Left renal cortex interstitium (tissue), 4 donors: Measurements from ENCODE around the gene TBC1D3E. TPM values are rescaled to one million over a fixed set of nuclear protein-coding genes. Genes with fewer than 3 reads are reported as not detected.
"Not testable (repeated sequence)": the region's sequence is repeated elsewhere in the genome, so short reads cannot be mapped to it uniquely, and the experiment has no call there.

Source experiments
- DNase-seq, 4 donors: peaks; one replicate each; pipeline ENCODE4 v3.0.0-alpha.2; 2013; ENCODE audit warnings: low read depth in 4 of 4, low spot score in 2 of 4, missing footprints in 1 of 4
- polyA plus RNA-seq, 4 donors: library from polyadenylated mRNA; unstranded; fragments of 120-200 nt; gene quantifications; one replicate each; pipeline ENCODE4 v1.2.1, GENCODE V29; 2013; ENCODE audit not compliant: insufficient read length in 4 of 4

The TBC1D3E gene
- polyA plus RNA-seq = under 1 TPM in 1 of 4 donors, not detected in 3; 0.16 TPM

DNA sequence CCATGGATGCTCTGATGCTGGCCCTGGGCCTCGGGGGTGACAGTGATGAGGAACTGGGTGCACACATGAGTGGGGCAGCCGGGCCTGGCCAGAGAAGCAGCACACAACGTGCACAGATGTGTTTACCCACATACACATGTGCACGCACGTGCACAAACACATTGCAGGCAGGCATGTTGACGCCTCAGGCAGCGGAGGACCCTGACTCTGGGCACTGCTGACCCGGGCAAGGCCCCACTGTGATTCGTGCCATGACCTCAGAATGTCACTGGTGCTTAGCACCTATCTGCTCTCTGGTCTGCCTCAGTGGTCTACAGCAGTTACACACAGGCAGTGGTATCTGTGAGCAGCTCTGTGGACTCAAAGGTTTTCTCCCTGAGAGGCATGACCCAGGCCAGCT, at the start of gene TBC1D3E:
Gene TBC1D3E (plus strand): TSS at position 301 of the 400 bp plus-strand sequence. CDS start 1,545 bp downstream, outside the sequence.
- not testable (repeated sequence) for DNase-seq

DNA sequence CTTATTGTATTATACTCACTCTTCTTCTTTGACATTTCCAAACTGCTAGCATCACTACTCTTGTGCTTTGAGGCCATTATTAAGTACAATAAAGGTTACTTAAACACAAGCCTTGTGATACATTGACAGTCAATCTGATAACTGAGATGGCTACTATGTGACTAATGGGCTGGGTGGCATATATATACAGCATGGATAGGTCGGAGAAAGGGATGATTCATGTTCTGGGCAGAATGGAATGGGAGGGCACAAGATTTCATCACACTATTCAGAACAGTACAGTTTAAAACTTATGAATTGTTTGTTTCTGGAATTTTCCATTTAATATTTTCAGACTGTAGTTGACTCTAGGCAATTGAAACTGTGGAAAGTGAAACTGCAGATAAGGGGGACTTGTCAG, 40.4 kb upstream of the TBC1D3E start:
- DNase-seq = not testable (repeated sequence)

DNA sequence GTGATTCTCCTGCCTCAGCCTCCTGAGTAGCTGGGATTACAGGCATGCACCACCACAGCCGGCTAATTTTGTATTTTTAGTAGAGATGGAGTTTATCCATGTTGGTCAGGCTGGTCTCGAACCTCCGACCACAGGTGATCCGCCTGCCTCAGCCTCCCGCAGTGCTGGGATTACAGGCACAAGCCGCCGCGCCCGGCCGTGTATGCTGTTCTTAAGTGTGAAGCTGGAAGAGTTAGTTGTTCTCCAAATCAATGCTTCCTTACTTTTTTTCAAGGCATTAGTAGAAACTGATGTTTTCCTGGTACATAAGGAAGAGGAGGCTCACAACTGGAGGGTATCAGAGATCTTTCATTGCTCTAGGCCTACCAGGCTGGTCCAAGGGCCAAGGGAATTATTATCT, 39.6 kb upstream of the TBC1D3E start:
- not testable (repeated sequence) for DNase-seq

DNA sequence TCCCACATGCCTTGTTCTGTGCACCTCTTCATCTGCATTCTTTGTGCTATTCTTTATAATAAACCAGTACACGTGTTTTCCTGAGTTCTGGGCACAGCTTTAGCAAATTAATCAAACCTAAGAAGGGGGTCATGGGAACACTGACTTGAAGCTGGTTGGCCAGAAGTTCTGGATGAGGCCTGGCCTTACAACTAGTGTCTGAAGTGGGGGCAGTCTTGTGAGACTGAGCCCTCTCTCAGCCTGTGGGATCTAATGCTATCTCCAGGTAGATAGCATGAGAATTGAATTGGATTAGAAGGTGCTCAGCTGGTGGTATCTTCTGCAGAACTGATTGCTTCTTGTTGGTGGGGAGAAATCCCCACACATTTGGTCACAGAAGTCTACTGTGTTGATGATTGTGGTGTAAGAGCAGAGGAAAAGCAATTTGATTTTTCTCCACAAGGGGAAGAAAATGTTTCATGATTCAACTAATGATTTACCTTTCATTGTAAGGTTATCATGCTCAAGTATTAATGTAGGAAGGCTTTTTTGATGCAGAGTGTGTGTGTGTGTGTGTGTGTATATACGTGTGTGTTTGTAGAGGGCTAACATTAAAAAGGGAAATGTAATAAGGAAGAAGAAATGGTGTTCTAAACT, 33.6 kb upstream of the TBC1D3E start:
- DNase-seq = not testable (repeated sequence)

DNA sequence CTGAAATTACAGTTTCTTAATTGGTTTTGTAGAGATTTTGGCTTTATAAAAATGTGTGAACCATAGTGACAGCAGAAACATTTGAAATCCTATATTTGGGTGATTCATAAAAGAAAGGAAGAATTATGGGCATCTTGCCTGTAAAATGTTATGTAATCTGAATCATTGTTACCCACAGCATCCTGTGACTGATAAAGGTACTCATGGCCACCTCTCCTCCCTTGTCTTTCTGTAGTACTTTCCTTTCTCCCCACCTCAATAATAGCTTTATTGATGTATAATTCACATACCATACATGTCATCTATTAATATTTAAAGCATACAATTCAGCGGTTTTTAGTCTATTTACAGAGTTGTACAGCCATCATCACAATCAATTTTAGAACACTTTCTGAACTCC, 28.5 kb upstream of the TBC1D3E start:
- DNase-seq = not testable (repeated sequence)

DNA sequence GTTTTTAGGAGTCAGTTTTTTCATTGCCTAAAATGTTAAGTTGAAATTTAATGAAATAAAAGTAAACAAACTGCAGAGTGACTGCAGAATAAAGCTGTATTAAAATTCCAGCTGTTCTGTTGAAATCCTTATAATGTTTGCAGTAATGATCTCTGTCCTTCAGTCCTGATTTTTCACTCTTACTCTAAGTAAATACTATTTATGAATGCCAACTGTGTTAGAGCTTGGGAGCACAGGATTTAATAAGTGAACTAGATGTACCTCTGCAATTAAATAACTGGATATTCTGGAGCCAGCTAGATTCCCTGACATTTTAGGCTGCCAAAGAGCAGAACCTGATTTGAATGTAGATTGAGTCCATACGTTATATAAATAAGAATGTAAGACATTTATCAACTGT, 7.9 kb upstream of the TBC1D3E start:
- DNase-seq = not testable (repeated sequence)

DNA sequence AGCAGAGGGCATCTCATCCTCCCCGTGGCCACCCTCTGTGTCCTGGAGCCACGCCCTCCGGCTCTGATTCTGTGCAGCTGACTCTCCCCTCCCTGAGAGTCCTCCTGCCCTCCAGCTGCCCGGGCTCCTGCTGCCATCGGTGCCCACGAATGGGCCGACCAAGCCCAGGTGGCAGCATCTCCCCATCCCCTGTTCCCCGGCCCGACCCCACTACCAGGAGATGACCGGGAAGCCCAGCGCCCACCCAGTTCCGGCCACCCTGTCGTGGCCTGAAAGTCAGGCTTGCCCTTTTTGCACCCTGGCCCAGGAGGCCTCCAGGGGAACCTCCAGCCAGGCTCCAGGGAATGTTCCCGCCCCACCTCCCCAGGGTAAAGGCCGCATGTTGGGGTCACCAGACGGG, 7.1 kb downstream of the TBC1D3E start:
- DNase-seq = not testable (repeated sequence)

Other genes starting within 250 kb of the TBC1D3E start
- 1 to 10 TPM in 1 of 4 donors, not detected in 3; 7.3 TPM for gene TBC1D3K, start 203.5 kb upstream of the TBC1D3E start, polyA plus RNA-seq
- 10 to 100 TPM in 3 of 4 donors, 1 to 10 TPM in 1; 9.9 to 40.0 (median 21.1) TPM for gene TBC1D3L, start 138.9 kb upstream of the TBC1D3E start, polyA plus RNA-seq
- 1 to 10 TPM in 1 of 4 donors, under 1 TPM in 3; 0.89 to 4.2 (median 0.93) TPM for gene TBC1D3D, start 124.0 kb upstream of the TBC1D3E start, polyA plus RNA-seq
- gene TBC1D3C, start 59.3 kb upstream of the TBC1D3E start, polyA plus RNA-seq = 1 to 10 TPM in 1 of 4 donors, under 1 TPM in 1, not detected in 2; 0.38 to 1.8 TPM
- gene TBC1D3, start 64.6 kb downstream of the TBC1D3E start, polyA plus RNA-seq = not detected
- 10 to 100 TPM; 57.6 to 68.1 (median 63.6) TPM for gene MRPL45, start 169.2 kb downstream of the TBC1D3E start, polyA plus RNA-seq
- gene GPR179, start 216.0 kb downstream of the TBC1D3E start, polyA plus RNA-seq = under 1 TPM; 0.05 to 0.14 (median 0.09) TPM
- 10 to 100 TPM; 16.0 to 22.7 (median 18.5) TPM for gene SOCS7, start 223.9 kb downstream of the TBC1D3E start, polyA plus RNA-seq